Activated naive CD4-positive, alpha-beta T cell treated with anti-CD3 and anti-CD28 coated beads, Interleukin-2, amount 50 U/mL, for 16 hours (primary cell): ENCODE data around the gene FKBP15.
"Not testable (repeated sequence)": the region's sequence is repeated elsewhere in the genome, so short reads cannot be mapped to it uniquely, and the experiment has no call there.

Source experiments
- DNase-seq: peaks from one replicate; pipeline ENCODE4 v3.0.0-alpha.2; 2020

Gene FKBP15, protein sequence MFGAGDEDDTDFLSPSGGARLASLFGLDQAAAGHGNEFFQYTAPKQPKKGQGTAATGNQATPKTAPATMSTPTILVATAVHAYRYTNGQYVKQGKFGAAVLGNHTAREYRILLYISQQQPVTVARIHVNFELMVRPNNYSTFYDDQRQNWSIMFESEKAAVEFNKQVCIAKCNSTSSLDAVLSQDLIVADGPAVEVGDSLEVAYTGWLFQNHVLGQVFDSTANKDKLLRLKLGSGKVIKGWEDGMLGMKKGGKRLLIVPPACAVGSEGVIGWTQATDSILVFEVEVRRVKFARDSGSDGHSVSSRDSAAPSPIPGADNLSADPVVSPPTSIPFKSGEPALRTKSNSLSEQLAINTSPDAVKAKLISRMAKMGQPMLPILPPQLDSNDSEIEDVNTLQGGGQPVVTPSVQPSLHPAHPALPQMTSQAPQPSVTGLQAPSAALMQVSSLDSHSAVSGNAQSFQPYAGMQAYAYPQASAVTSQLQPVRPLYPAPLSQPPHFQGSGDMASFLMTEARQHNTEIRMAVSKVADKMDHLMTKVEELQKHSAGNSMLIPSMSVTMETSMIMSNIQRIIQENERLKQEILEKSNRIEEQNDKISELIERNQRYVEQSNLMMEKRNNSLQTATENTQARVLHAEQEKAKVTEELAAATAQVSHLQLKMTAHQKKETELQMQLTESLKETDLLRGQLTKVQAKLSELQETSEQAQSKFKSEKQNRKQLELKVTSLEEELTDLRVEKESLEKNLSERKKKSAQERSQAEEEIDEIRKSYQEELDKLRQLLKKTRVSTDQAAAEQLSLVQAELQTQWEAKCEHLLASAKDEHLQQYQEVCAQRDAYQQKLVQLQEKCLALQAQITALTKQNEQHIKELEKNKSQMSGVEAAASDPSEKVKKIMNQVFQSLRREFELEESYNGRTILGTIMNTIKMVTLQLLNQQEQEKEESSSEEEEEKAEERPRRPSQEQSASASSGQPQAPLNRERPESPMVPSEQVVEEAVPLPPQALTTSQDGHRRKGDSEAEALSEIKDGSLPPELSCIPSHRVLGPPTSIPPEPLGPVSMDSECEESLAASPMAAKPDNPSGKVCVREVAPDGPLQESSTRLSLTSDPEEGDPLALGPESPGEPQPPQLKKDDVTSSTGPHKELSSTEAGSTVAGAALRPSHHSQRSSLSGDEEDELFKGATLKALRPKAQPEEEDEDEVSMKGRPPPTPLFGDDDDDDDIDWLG

GRCh38 chr9:113221003-113221799 is at the start of gene FKBP15, which contains the start of gene SLC31A1:
Gene FKBP15, minus strand, starts transcription at chr9:113221277. Its CDS starts 34 bp downstream, at chr9:113221243.
Gene SLC31A1, plus strand, starts transcription at chr9:113221544. Its CDS starts 34,605 bp downstream, at chr9:113256149.
- DNase-seq = peak; percentile 95

GRCh38 chr9:113269871-113270270 is 48.8 kb upstream of the FKBP15 start:
- no peak for DNase-seq

GRCh38 chr9:113269355-113269754 is 48.3 kb upstream of the FKBP15 start:
- DNase-seq = no peak

- no peak for DNase-seq
Observed at GRCh38 chr9:113267911-113268566, 47.0 kb upstream of the FKBP15 start.

DNA sequence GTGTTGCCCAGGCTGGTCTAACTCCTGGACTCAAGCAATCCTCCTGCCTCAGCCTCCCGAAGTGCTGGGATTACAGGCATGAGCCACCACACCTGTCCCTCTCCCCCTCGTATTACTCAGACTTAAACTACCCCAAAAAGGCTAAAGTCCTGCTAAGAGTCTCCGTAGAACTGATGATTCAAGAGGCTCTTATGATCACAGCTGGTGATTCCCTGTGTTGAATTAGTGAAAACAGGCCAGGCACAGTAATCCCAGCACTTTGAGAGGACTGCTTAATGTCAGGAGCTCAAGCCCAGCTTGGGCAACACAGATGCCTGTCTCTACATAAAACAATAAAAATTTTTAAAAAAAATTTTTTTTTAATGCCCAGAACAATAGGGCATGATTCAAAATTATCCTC is 45.1 kb upstream of the FKBP15 start:
- no peak for DNase-seq

- no peak for DNase-seq
Observed at GRCh38 chr9:113261917-113262671, 41.0 kb upstream of the FKBP15 start.

DNA sequence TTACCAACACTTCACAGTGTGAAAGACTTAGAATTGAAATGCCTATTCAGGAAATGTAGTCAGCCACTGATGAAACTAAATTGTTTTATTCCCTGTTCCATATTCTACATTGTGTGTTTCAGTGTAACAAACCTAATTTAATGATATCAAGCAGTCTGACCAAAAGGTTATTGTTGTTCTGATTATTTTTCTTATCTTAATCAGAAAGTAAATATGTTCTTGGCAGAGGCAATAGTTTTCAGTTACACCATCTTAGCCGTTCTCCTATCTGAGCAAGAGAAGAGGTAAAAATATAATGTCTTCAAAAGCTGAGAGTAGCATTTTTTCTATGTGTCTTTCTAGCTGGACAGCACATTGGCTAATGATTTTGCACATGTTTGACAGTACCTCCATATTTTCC is 37.2 kb upstream of the FKBP15 start:
- DNase-seq = no peak

GRCh38 chr9:113257863-113258262 is 36.8 kb upstream of the FKBP15 start:
- no peak for DNase-seq

GRCh38 chr9:113255438-113255837 is 34.4 kb upstream of the FKBP15 start:
- DNase-seq = no peak

- DNase-seq = no peak
Observed at GRCh38 chr9:113254991-113255390, 33.9 kb upstream of the FKBP15 start.

- DNase-seq = no peak
Observed at GRCh38 chr9:113250807-113251206, 29.7 kb upstream of the FKBP15 start.

DNA sequence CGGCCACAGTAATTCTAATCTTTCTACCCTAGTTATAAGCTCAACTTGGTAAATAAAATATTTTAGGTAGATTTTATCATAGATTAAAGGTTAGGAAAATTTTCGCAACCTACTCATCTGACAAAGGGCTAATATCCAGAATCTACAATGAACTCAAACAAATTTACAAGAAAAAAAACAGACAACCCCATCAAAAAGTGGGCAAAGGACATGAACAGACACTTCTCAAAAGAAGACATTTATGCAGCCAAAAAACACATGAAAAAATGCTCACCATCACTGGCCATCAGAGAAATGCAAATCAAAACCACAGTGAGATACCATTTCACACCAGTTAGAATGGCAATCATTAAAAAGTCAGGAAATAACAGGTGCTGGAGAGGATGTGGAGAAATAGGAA is 28.6 kb upstream of the FKBP15 start:
- not testable (repeated sequence) for DNase-seq

DNA sequence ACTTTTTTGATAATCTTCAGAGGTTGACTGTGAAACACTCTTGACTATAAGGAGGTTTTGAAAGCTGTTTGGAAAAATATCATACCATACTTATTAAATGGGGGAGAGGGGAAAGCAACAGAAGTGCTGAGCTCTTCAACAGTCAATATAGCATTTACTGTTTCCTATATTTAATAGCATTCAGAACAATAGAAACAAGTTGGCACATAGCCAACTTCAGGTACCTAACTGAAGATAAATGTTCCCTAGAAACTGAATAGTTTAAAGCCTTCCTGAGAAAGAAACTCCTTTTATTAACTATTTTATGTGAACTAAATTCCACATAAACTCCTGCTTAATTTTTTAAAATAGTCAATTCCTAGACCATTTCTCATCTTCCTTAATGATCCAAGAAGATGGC is 26.6 kb upstream of the FKBP15 start:
- DNase-seq = no peak

- DNase-seq = no peak
Observed at GRCh38 chr9:113246928-113247327, 25.9 kb upstream of the FKBP15 start.

DNA sequence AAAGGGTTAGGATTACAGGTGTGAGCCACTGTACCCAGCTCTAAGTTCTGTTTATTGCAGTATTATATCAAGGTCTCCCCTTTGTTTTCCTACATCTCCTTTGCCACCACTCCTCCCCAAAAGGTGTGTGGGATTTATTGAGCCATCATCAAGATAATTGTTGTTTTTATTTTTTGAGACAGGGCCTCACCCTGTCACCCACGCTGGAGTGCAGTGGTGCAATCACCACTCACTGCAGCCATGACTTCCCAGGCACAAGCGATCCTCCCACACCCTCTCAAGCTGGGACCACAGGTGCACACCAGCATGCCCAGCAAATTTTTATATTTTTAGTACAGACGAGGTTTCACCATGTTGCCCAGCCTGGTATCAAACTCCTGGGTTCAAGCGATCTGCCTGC is 24.8 kb upstream of the FKBP15 start:
- no peak for DNase-seq

DNA sequence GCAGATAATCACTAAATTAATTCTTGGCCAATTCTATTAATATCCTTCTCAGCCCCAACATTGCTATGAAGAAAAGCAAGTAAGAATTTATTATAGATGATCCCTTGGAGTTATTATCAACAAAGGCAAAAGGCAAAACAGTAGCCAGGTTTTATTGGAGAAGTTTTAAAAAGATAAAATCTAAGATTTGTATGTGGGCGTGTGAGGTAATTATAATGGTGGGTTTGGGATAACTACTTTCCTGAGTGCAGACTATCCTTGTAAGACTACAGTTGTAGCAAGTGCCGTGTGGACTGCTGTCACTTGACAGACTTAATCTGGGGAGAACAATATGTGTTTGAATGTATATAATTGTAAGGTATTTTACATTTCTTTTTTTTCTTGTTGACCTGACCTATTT is 23.5 kb upstream of the FKBP15 start:
- no peak for DNase-seq

DNA sequence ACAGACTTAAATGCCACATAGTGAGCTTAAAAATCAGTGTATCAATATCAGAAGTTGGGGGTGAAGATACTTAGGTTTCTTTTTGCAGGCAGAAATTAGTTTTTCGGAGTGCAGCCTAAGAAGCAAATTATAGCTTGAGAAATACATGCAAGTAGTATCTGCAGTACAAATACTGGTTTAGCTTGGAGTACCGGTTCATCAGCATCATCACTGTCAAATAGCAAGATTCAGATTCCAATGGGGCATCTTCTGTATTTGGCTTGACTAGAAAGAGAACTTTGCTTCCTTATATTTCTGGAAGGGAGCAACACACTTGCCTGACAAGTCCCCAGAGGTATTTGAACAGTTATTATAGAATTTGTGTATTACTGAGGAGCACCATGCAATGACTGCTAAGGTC is 20.1 kb upstream of the FKBP15 start:
- DNase-seq = no peak

DNA sequence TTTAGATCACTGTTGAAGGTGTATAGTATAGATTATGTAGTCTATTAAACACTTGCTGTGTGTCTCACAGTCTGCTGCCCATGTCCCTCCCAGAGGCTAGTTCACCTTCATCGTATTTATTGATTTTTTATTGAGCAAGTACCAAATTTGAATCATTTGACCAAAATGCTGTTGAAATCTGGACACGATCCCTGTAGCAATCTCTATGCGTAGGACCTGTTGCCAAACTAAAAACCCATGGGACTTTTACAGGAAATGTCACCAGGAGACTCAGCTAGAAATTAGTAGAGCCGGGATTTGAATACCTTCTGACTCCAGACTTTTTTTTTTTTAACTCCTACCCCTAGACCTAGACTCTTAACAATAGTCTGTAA is 17.8 kb upstream of the FKBP15 start:
- no peak for DNase-seq

DNA sequence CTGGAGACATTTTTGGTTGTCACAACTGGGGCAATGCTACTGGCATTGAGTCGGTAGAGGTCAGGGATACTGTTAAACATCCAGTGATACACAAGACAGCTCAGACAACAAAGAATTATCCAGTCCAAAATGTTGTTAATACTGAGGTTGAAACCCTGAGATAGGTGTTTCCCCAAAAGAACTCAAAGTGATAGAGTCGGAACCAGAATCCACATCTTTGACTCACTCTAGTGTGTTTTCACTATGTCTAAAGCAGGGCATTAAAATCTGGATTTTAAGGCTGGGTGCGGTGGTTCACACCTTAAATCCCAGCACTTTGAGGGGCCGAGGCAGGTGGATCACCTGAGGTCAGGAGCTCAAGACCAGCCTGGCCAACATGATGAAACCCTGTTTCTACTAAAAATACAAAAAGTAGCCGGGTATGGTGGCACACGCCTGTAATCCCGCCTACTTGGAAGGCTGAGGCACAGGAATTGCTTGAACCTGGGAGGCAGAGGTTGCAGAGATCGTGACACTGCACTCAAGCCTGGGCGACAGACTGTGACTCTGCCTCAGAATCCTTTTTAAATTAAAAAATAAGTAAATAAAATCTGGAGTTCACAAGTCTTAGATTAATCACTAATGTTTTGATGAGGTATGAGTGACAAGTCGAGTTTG is 17.3 kb upstream of the FKBP15 start:
- no peak for DNase-seq

GRCh38 chr9:113237026-113237425 is 15.9 kb upstream of the FKBP15 start:
- DNase-seq = no peak
